Measurements from ENCODE around the gene PTPRU.

DNA sequence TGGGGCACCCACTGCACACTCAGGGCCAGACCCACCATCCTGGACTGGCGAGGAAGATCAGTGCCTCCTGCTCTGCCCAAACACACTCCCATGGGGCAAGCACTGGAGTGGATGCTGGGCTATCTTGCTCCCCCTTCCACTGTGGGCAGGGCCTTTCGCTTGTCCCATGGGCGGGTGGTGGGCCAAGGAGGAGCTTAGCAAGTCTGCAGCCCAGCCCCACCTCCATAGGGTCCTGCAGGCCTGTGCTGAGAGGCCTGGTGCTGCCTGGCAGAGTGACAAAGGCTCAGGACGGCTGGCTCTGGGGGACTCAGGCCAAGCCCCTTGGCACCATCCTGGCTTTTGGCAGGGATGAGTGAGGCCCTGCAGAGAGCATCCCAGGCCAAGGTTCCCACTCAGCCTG is 89.4 kb downstream of the PTPRU start:
- no peak for TF ChIP-seq FOSL1 (IDR thresholded peaks at IDR 0.05; ENCODE audit: low read depth)
- no peak for TF ChIP-seq EZH2 (IDR thresholded peaks at IDR 0.05)
- no peak for TF ChIP-seq CTCF (IDR thresholded peaks at IDR 0.05 in 2 of 3, conservative IDR thresholded peaks at IDR 0.05 in 1 of 3; ENCODE audit: borderline replicate concordance in 1 of 3, insufficient read depth in 1 of 3, low read depth in 2 of 3, low read length in 2 of 3)
- TF ChIP-seq POLR2AphosphoS5 (IDR thresholded peaks at IDR 0.05; ENCODE audit: low read depth, low read length), result no peak
- TF ChIP-seq ZNF274 (IDR thresholded peaks at IDR 0.05; ENCODE audit: low read depth, low read length), result no peak
- no peak for TF ChIP-seq REST (IDR thresholded peaks at IDR 0.05; ENCODE audit: low read depth)
- no peak for TF ChIP-seq POLR2A (IDR thresholded peaks at IDR 0.05; ENCODE audit: borderline replicate concordance, extremely low read depth, insufficient read depth, insufficient read length)
- no peak for TF ChIP-seq SIN3A (IDR thresholded peaks at IDR 0.05; ENCODE audit: low read depth)
- no peak for TF ChIP-seq JUND (IDR thresholded peaks at IDR 0.05)
- TF ChIP-seq YY1 (IDR thresholded peaks at IDR 0.05; ENCODE audit: extremely low read depth, insufficient replicate concordance, low read depth, low read length), result no peak
- TF ChIP-seq EGR1 (IDR thresholded peaks at IDR 0.05; ENCODE audit: low read depth), result no peak
- no peak for TF ChIP-seq RAD21 (IDR thresholded peaks at IDR 0.05; ENCODE audit: low read depth)
